ENCODE data around the gene SCLY. TPM values are rescaled to one million over a fixed set of nuclear protein-coding genes. Genes with fewer than 3 reads are reported as not detected.

Gene SCLY
- total RNA-seq, 2 donors from 2014 or later, result 10.2 to 36.9 TPM

GRCh38 chr2:238103465-238104225 lies 42.8 kb downstream of the SCLY start:
- no peak for DNase-seq
- no peak overlapping the region for H3K9ac ChIP-seq (ENCODE audit: low read depth in 2 of 2, low read length in 2 of 2)
- H3K4me3 ChIP-seq, result no peak overlapping the region
- intact Hi-C loops (cut with DNase I), result no loop called here
- no peaks in the 10 kb centered on the region for H3K9me3 ChIP-seq
- H3K36me3 ChIP-seq, result no peaks in the 10 kb centered on the region
- no peak for TF ChIP-seq CTCF (IDR thresholded peaks at IDR 0.05)
- H3K27me3 ChIP-seq, result no peaks in the 10 kb centered on the region
- no peak overlapping the region for H3K27ac ChIP-seq
- H3K4me1 ChIP-seq, result peaks cover 7% of the 10 kb centered on the region

GRCh38 chr2:238104226-238104690 lies 43.5 kb downstream of the SCLY start:
- no peak for TF ChIP-seq CTCF (IDR thresholded peaks at IDR 0.05)
- H3K9ac ChIP-seq (ENCODE audit: low read depth in 2 of 2, low read length in 2 of 2), result no peak overlapping the region
- no peak overlapping the region for H3K27ac ChIP-seq
- intact Hi-C loops (cut with DNase I), result no loop called here
- DNase-seq, result no peak
- H3K4me1 ChIP-seq, result peaks cover 7% of the 10 kb centered on the region
- no peak overlapping the region for H3K4me3 ChIP-seq
- no peaks in the 10 kb centered on the region for H3K27me3 ChIP-seq
- no peaks in the 10 kb centered on the region for H3K9me3 ChIP-seq
- no peaks in the 10 kb centered on the region for H3K36me3 ChIP-seq

- no peaks in the 10 kb centered on the region for H3K27me3 ChIP-seq
- peaks cover 7% of the 10 kb centered on the region for H3K4me1 ChIP-seq
- no peak overlapping the region for H3K9ac ChIP-seq (ENCODE audit: low read depth in 2 of 2, low read length in 2 of 2)
- no peak overlapping the region for H3K27ac ChIP-seq
- H3K36me3 ChIP-seq, result no peaks in the 10 kb centered on the region
- H3K4me3 ChIP-seq, result no peak overlapping the region
- DNase-seq, result no peak
- H3K9me3 ChIP-seq, result no peaks in the 10 kb centered on the region
- TF ChIP-seq CTCF (IDR thresholded peaks at IDR 0.05), result no peak
- intact Hi-C loops (cut with DNase I), result loop anchor here (5.0 kb wide), 1 partner anchor 248 kb away; the partner anchor contains the start of gene RAMP1
Observed at GRCh38 chr2:238104691-238105371, 44.0 kb downstream of the SCLY start.

- Histone ChIP-seq H3K36me3 (no peaks in the 10 kb centered on the region), H3K9me3 (no peaks in the 10 kb centered on the region), H3K27me3 (no peaks in the 10 kb centered on the region), H3K9ac (ENCODE audit: low read depth in 2 of 2, low read length in 2 of 2) (no peak overlapping the region), H3K4me1 (peaks cover 7% of the 10 kb centered on the region), H3K27ac (no peak overlapping the region), H3K4me3 (no peak overlapping the region)
- intact Hi-C loops (cut with DNase I), result loop anchor here (5.0 kb wide), 1 partner anchor 248 kb away; the partner anchor contains the start of gene RAMP1
- TF ChIP-seq CTCF (IDR thresholded peaks at IDR 0.05), result no peak
- DNase-seq, result no peak
Observed at GRCh38 chr2:238105506-238106338, 44.9 kb downstream of the SCLY start.

GRCh38 chr2:238106339-238106697 lies 45.5 kb downstream of the SCLY start:
- intact Hi-C loops (cut with DNase I), result loop anchor here (5.0 kb wide), 1 partner anchor 249 kb away; the partner anchor contains the start of gene RAMP1
- no peak overlapping the region for H3K4me3 ChIP-seq
- no peaks in the 10 kb centered on the region for H3K36me3 ChIP-seq
- no peaks in the 10 kb centered on the region for H3K9me3 ChIP-seq
- DNase-seq, result no peak
- no peak overlapping the region for H3K9ac ChIP-seq (ENCODE audit: low read depth in 2 of 2, low read length in 2 of 2)
- H3K27me3 ChIP-seq, result no peaks in the 10 kb centered on the region
- TF ChIP-seq CTCF (IDR thresholded peaks at IDR 0.05), result no peak
- no peak overlapping the region for H3K27ac ChIP-seq
- H3K4me1 ChIP-seq, result peaks cover 7% of the 10 kb centered on the region
